ENCODE results near the gene CHMP4B.
A peak's percentile ranks its signal among the peaks of the same experiment; 100 is the strongest.

The CHMP4B gene

GRCh38 chr20:33842346-33842745 lies 31.2 kb downstream of the CHMP4B start:
- DNase-seq = no peak

GRCh38 chr20:33843050-33843449 lies 31.9 kb downstream of the CHMP4B start:
- DNase-seq = peak; percentile 26

- DNase-seq = no peak
Measured at GRCh38 chr20:33843854-33844253, 32.7 kb downstream of the CHMP4B start.

- DNase-seq = no peak
Measured at GRCh38 chr20:33846291-33846935, 35.3 kb downstream of the CHMP4B start.

GRCh38 chr20:33847006-33847405 lies 35.9 kb downstream of the CHMP4B start:
- no peak for DNase-seq

- DNase-seq = no peak
Measured at GRCh38 chr20:33848391-33848790, 37.2 kb downstream of the CHMP4B start.

- DNase-seq = no peak
Measured at GRCh38 chr20:33850159-33850558, 39.0 kb downstream of the CHMP4B start.

- no peak for DNase-seq
Measured at GRCh38 chr20:33851842-33852466, 40.8 kb downstream of the CHMP4B start.

GRCh38 chr20:33852626-33853506 lies 41.7 kb downstream of the CHMP4B start:
- DNase-seq = no peak

GRCh38 chr20:33853507-33853813 lies 42.3 kb downstream of the CHMP4B start:
- no peak for DNase-seq

- no peak for DNase-seq
Measured at GRCh38 chr20:33857722-33858563, 46.8 kb downstream of the CHMP4B start.

GRCh38 chr20:33858666-33859065 lies 47.5 kb downstream of the CHMP4B start:
- DNase-seq = no peak

GRCh38 chr20:33859157-33859695 lies 48.1 kb downstream of the CHMP4B start:
- DNase-seq = no peak

GRCh38 chr20:33859751-33860150 lies 48.6 kb downstream of the CHMP4B start:
- DNase-seq = no peak

GRCh38 chr20:33861458-33861857 lies 50.3 kb downstream of the CHMP4B start:
- no peak for DNase-seq

- no peak for DNase-seq
Measured at GRCh38 chr20:33862709-33863403, 51.7 kb downstream of the CHMP4B start.

GRCh38 chr20:33863440-33864323 lies 52.5 kb downstream of the CHMP4B start:
- no peak for DNase-seq

- no peak for DNase-seq
Measured at GRCh38 chr20:33864324-33864963, 53.3 kb downstream of the CHMP4B start.

GRCh38 chr20:33865761-33866370 lies 54.7 kb downstream of the CHMP4B start:
- no peak for DNase-seq

Data from NCI-H1417 treated with DMSO at 0.1 percent for 48 hours (cell line).